HEK293 (cell line): ENCODE measurements around the gene TNFRSF25.
A peak's percentile ranks its signal among the peaks of the same experiment; 100 is the strongest.

Experiments used
- CTCF ChIA-PET: fragments of 350-600 bp; formaldehyde crosslinking; extraction: SDS; loops from one replicate; lab custom pipeline; 2021; ENCODE audit warnings: antibody characterized with exemption; lab: Yijun Ruan, JAX
- POLR2A ChIA-PET: fragments of 300-600 bp; formaldehyde crosslinking; extraction: SDS; loops from one replicate; lab custom pipeline; 2020; ENCODE audit warnings: antibody characterized with exemption, inconsistent platforms; lab: Yijun Ruan, JAX
- H3K27ac ChIP-seq: fragments of 200-500 bp; sonication (Bioruptor generic); 2 replicates; pipeline ENCODE4 v1.5.1; 2014; ENCODE audit warnings: low read depth, low read length, control low read depth, inconsistent platforms; ENCODE audit errors: extremely low read depth
- H3K36me3 ChIP-seq, 2 experiments: fragments of 200-500 bp in 1 of 2; sonication (Bioruptor generic) in 1 of 2; 1 replicate in 1 of 2; 2 replicates in 1 of 2; pipeline ENCODE4 v1.5.1; 2014 to 2017; ENCODE audit warnings: inconsistent platforms in 2 of 2, low read length in 2 of 2; ENCODE audit not compliant: control insufficient read depth in 2 of 2, insufficient read depth in 1 of 2
- H3K4me1 ChIP-seq: fragments of 200-500 bp; sonication (Bioruptor generic); 2 replicates; pipeline ENCODE4 v1.5.1; 2014; ENCODE audit warnings: mild to moderate bottlenecking, low read length, inconsistent platforms; ENCODE audit not compliant: control insufficient read depth, insufficient read depth
- H3K4me3 ChIP-seq: 2 replicates; pipeline ENCODE4 v1.5.1; 2011; ENCODE audit warnings: low read depth, mild to moderate bottlenecking, control low read depth, low read length, moderate library complexity
- H3K9me3 ChIP-seq: fragments of 200-500 bp; sonication (Bioruptor generic); 2 replicates; pipeline ENCODE4 v1.5.1; 2014; ENCODE audit warnings: low read depth, low read length, inconsistent platforms; ENCODE audit not compliant: control insufficient read depth, insufficient read depth
- GFI1B ChIP-seq: fragments of 450-650 bp; formaldehyde crosslinking; IDR thresholded peaks from 2 replicates; pipeline ENCODE4 v1.5.1; 2016; ENCODE audit warnings: missing biosample characterization, missing genetic modification characterization
- KLF7 ChIP-seq: fragments of 450-650 bp; formaldehyde crosslinking; IDR thresholded peaks from 2 replicates; pipeline ENCODE4 v1.5.1; 2016; ENCODE audit warnings: missing biosample characterization, missing genetic modification characterization, borderline replicate concordance
- PRDM1 ChIP-seq: fragments of 450-650 bp; formaldehyde crosslinking; IDR thresholded peaks from 2 replicates; pipeline ENCODE4; 2016; ENCODE audit warnings: missing biosample characterization, missing genetic modification characterization
- SP3 ChIP-seq: fragments of 450-650 bp; formaldehyde crosslinking; IDR thresholded peaks from 2 replicates; pipeline ENCODE4 v1.5.1; 2016; ENCODE audit warnings: missing biosample characterization, missing genetic modification characterization
- ZBTB48 ChIP-seq: fragments of 450-650 bp; formaldehyde crosslinking; IDR thresholded peaks from 2 replicates; pipeline ENCODE4 v1.5.1; 2016; ENCODE audit warnings: missing biosample characterization, missing genetic modification characterization
- ZNF16 ChIP-seq: fragments of 450-650 bp; formaldehyde crosslinking; IDR thresholded peaks from 2 replicates; pipeline ENCODE4 v1.5.1; 2016; ENCODE audit warnings: low read depth, missing biosample characterization, missing genetic modification characterization
- ZNF404 ChIP-seq: fragments of 450-650 bp; formaldehyde crosslinking; IDR thresholded peaks from 2 replicates; pipeline ENCODE4 v1.5.1; 2017; ENCODE audit warnings: missing biosample characterization, missing genetic modification characterization
- ZNF433 ChIP-seq: fragments of 450-650 bp; formaldehyde crosslinking; IDR thresholded peaks from 2 replicates; pipeline ENCODE4 v1.5.1; 2016; ENCODE audit warnings: missing biosample characterization, missing genetic modification characterization, low read depth
- ZNF561 ChIP-seq: fragments of 450-650 bp; IDR thresholded peaks from 2 replicates; pipeline ENCODE4 v1.5.1; 2018; ENCODE audit warnings: missing biosample characterization, missing genetic modification characterization, borderline replicate concordance
- ZNF624 ChIP-seq: fragments of 450-650 bp; formaldehyde crosslinking; IDR thresholded peaks from 2 replicates; pipeline ENCODE4 v1.5.1; 2017; ENCODE audit warnings: missing biosample characterization, missing genetic modification characterization
- ZNF629 ChIP-seq: fragments of 450-650 bp; formaldehyde crosslinking; IDR thresholded peaks from 2 replicates; pipeline ENCODE4 v1.5.1; 2017; ENCODE audit warnings: missing biosample characterization, missing genetic modification characterization
- ZNF664 ChIP-seq: fragments of 450-650 bp; formaldehyde crosslinking; IDR thresholded peaks from 2 replicates; pipeline ENCODE4 v1.5.1; 2016; ENCODE audit warnings: missing biosample characterization, missing genetic modification characterization
- ZNF677 ChIP-seq: fragments of 450-650 bp; IDR thresholded peaks from 2 replicates; pipeline ENCODE4 v1.5.0; 2018; ENCODE audit warnings: missing biosample characterization, mild to moderate bottlenecking, missing genetic modification characterization, moderate library complexity
- TF ChIP-seq, protein P1 (sequence below): fragments of 450-650 bp; formaldehyde crosslinking; IDR thresholded peaks from 2 replicates; pipeline ENCODE4 v1.5.1; 2016; ENCODE audit warnings: missing biosample characterization, missing genetic modification characterization, borderline replicate concordance
- TF ChIP-seq, protein P2 (sequence below): fragments of 450-650 bp; formaldehyde crosslinking; IDR thresholded peaks from 2 replicates; pipeline ENCODE4 v1.5.1; 2016; ENCODE audit warnings: missing biosample characterization, missing genetic modification characterization, borderline replicate concordance
- TF ChIP-seq, protein P3 (sequence below): fragments of 450-650 bp; formaldehyde crosslinking; IDR thresholded peaks from 2 replicates; pipeline ENCODE4 v1.5.1; 2016; ENCODE audit warnings: missing biosample characterization, missing genetic modification characterization
- TF ChIP-seq, protein P4 (sequence below): fragments of 450-650 bp; formaldehyde crosslinking; IDR thresholded peaks from 2 replicates; pipeline ENCODE4 v1.5.1; 2016; ENCODE audit warnings: missing biosample characterization, missing genetic modification characterization
- TF ChIP-seq, protein P5 (sequence below): fragments of 450-650 bp; formaldehyde crosslinking; IDR thresholded peaks from 2 replicates; pipeline ENCODE4 v1.5.1; 2016; ENCODE audit warnings: missing biosample characterization, missing genetic modification characterization
- TF ChIP-seq, protein P6 (sequence below): fragments of 450-650 bp; formaldehyde crosslinking; IDR thresholded peaks from 2 replicates; pipeline ENCODE4 v1.5.1; 2016; ENCODE audit warnings: missing biosample characterization, missing genetic modification characterization

TNFRSF25 gene

DNA sequence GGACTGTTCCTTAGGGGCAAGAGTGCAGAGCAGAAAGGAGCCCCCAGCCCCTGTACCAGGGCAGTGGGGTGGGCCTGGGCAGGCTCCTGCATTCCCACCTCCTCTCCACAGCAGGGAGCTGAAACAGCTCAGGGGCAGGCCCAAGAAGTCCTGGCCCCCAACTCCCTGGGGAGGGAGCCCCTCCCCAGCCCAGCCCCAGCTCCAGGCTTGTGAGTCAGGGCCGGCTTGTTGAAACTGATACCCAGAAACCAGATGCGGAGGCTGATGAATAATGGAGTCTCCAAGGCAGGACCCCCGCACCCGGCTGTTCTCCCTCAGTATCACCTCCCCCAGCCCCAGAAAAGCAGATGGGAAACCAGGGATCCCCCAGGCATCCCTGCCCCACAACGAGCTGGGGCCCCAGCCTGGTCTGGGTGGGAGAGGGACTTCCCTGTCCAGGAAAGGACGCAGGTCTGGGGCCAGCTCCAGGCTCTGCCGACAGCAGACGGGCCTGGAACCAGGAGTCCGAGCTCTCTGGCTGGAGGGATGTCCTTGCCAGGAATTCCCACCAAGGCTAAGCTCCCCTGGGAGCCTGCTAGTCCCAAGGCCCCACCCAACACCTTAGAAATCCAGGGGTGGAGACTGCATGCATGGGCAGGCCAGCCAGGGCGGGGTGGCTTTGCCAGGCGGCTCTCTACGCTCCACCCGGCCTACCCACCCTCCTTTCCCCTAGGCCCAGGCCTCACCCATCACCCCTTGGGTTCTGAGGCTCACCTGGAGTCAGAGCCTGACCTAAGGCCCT, 22.8 kb upstream of the TNFRSF25 start (continued):
- TF ChIP-seq, protein P1, sequence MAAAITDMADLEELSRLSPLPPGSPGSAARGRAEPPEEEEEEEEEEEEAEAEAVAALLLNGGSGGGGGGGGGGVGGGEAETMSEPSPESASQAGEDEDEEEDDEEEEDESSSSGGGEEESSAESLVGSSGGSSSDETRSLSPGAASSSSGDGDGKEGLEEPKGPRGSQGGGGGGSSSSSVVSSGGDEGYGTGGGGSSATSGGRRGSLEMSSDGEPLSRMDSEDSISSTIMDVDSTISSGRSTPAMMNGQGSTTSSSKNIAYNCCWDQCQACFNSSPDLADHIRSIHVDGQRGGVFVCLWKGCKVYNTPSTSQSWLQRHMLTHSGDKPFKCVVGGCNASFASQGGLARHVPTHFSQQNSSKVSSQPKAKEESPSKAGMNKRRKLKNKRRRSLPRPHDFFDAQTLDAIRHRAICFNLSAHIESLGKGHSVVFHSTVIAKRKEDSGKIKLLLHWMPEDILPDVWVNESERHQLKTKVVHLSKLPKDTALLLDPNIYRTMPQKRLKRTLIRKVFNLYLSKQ (tag by site-specific recombination), result no peak
- TF ChIP-seq, protein P2, sequence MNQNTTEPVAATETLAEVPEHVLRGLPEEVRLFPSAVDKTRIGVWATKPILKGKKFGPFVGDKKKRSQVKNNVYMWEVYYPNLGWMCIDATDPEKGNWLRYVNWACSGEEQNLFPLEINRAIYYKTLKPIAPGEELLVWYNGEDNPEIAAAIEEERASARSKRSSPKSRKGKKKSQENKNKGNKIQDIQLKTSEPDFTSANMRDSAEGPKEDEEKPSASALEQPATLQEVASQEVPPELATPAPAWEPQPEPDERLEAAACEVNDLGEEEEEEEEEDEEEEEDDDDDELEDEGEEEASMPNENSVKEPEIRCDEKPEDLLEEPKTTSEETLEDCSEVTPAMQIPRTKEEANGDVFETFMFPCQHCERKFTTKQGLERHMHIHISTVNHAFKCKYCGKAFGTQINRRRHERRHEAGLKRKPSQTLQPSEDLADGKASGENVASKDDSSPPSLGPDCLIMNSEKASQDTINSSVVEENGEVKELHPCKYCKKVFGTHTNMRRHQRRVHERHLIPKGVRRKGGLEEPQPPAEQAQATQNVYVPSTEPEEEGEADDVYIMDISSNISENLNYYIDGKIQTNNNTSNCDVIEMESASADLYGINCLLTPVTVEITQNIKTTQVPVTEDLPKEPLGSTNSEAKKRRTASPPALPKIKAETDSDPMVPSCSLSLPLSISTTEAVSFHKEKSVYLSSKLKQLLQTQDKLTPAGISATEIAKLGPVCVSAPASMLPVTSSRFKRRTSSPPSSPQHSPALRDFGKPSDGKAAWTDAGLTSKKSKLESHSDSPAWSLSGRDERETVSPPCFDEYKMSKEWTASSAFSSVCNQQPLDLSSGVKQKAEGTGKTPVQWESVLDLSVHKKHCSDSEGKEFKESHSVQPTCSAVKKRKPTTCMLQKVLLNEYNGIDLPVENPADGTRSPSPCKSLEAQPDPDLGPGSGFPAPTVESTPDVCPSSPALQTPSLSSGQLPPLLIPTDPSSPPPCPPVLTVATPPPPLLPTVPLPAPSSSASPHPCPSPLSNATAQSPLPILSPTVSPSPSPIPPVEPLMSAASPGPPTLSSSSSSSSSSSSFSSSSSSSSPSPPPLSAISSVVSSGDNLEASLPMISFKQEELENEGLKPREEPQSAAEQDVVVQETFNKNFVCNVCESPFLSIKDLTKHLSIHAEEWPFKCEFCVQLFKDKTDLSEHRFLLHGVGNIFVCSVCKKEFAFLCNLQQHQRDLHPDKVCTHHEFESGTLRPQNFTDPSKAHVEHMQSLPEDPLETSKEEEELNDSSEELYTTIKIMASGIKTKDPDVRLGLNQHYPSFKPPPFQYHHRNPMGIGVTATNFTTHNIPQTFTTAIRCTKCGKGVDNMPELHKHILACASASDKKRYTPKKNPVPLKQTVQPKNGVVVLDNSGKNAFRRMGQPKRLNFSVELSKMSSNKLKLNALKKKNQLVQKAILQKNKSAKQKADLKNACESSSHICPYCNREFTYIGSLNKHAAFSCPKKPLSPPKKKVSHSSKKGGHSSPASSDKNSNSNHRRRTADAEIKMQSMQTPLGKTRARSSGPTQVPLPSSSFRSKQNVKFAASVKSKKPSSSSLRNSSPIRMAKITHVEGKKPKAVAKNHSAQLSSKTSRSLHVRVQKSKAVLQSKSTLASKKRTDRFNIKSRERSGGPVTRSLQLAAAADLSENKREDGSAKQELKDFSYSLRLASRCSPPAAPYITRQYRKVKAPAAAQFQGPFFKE, result no peak
- TF ChIP-seq SP3 (tag by site-specific recombination), result peak; percentile 40; the same call in 1 of the 2 replicates
- 0 out of 2 replicates have a peak, but pooled peaks have one; percentile 37 for TF ChIP-seq KLF7
- no peak for TF ChIP-seq ZNF16

DNA sequence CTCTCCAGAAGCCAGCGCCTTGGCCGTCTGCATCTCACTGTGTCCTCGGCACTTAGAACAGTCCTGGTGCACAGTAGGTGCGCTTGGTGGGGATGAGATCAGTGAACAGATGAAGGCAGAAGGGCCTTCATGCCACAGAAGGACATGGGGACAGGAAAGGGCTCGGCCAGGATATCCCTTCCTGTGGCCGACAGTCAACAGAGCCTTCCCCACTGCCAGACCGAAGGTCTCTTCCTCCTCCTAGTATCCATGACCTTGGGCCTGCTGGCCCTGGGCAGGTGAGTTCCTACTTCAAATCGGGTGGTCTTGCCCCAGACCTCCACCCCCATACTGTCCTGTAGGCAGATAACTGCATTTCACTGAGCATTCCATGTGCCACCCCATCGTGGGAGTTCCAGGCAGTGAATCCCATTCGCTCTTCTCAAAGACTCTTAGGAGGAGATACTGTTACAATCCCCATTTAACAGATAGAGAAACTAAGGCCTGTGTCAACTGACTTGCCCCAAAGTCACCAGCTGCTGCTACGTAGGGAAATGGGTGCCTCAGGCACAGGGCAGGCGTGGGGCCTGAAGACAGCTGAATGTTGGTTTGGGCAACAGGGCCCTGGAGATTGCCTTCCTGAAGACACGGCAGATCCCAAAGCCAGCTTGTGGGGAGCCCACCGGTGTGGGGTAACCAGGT, 22.0 kb upstream of the TNFRSF25 start:
- H3K4me1 ChIP-seq, result no peaks in the 10 kb centered on the region
- H3K36me3 ChIP-seq, result no peaks in the 10 kb centered on the region
- POLR2A ChIA-PET, result no interaction called here
- no peaks in the 10 kb centered on the region for H3K9me3 ChIP-seq
- CTCF ChIA-PET, result interaction anchor here (0.5 to 3.6 kb wide), 10 partner anchors 11 to 295 kb away, joined by 3 to 40 read pairs (median 4); no protein-coding TSS in a partner anchor
- H3K4me3 ChIP-seq, result no peak overlapping the region
- no peak overlapping the region for H3K27ac ChIP-seq
- TF ChIP-seq ZNF433 (no peak), ZNF664 (tag by site-specific recombination) (no peak), ZBTB48 (no peak), ZNF561 (tag by site-specific recombination) (no peak), PRDM1 (no peak), GFI1B (tag by site-specific recombination) (no peak), ZNF404 (tag by site-specific recombination) (no peak), ZNF624 (tag by site-specific recombination) (no peak), ZNF629 (no peak), ZNF677 (tag by site-specific recombination) (no peak)
- TF ChIP-seq, protein P3, sequence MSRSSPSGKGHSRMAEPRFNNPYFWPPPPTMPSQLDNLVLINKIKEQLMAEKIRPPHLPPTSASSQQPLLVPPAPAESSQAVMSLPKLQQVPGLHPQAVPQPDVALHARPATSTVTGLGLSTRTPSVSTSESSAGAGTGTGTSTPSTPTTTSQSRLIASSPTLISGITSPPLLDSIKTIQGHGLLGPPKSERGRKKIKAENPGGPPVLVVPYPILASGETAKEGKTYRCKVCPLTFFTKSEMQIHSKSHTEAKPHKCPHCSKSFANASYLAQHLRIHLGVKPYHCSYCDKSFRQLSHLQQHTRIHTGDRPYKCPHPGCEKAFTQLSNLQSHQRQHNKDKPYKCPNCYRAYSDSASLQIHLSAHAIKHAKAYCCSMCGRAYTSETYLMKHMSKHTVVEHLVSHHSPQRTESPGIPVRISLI, result no peak
- TF ChIP-seq, protein P4, sequence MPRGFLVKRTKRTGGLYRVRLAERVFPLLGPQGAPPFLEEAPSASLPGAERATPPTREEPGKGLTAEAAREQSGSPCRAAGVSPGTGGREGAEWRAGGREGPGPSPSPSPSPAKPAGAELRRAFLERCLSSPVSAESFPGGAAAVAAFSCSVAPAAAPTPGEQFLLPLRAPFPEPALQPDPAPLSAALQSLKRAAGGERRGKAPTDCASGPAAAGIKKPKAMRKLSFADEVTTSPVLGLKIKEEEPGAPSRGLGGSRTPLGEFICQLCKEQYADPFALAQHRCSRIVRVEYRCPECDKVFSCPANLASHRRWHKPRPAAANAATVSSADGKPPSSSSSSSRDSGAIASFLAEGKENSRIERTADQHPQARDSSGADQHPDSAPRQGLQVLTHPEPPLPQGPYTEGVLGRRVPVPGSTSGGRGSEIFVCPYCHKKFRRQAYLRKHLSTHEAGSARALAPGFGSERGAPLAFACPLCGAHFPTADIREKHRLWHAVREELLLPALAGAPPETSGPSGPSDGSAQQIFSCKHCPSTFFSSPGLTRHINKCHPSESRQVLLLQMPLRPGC (tag by site-specific recombination), result no peak
- TF ChIP-seq, protein P5, sequence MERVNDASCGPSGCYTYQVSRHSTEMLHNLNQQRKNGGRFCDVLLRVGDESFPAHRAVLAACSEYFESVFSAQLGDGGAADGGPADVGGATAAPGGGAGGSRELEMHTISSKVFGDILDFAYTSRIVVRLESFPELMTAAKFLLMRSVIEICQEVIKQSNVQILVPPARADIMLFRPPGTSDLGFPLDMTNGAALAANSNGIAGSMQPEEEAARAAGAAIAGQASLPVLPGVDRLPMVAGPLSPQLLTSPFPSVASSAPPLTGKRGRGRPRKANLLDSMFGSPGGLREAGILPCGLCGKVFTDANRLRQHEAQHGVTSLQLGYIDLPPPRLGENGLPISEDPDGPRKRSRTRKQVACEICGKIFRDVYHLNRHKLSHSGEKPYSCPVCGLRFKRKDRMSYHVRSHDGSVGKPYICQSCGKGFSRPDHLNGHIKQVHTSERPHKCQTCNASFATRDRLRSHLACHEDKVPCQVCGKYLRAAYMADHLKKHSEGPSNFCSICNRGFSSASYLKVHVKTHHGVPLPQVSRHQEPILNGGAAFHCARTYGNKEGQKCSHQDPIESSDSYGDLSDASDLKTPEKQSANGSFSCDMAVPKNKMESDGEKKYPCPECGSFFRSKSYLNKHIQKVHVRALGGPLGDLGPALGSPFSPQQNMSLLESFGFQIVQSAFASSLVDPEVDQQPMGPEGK, result no peak
- TF ChIP-seq, protein P6, sequence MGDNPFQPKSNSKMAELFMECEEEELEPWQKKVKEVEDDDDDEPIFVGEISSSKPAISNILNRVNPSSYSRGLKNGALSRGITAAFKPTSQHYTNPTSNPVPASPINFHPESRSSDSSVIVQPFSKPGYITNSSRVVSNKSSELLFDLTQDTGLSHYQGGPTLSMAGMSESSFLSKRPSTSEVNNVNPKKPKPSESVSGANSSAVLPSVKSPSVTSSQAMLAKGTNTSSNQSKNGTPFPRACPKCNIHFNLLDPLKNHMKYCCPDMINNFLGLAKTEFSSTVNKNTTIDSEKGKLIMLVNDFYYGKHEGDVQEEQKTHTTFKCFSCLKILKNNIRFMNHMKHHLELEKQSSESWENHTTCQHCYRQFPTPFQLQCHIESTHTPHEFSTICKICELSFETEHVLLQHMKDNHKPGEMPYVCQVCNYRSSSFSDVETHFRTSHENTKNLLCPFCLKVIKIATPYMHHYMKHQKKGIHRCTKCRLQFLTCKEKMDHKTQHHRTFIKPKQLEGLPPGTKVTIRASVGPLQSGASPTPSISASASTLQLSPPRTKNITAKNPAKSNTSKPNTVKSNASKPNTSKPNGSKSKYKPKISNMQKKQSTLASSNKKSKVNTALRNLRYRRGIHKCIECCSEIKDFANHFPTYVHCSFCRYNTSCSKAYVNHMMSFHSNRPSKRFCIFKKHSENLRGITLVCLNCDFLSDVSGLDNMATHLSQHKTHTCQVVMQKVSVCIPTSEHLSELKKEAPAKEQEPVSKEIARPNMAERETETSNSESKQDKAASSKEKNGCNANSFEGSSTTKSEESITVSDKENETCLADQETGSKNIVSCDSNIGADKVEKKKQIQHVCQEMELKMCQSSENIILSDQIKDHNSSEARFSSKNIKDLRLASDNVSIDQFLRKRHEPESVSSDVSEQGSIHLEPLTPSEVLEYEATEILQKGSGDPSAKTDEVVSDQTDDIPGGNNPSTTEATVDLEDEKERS, result no peak
